Astrocyte (in vitro differentiated cells and primary cell): ENCODE results near the gene MTERF4. TPM values are rescaled to one million over a fixed set of nuclear protein-coding genes. Genes with fewer than 3 reads are reported as not detected.

Experiments
- DNase-seq: peaks from one replicate; pipeline ENCODE4 v3.0.0-alpha.2; 2010; ENCODE audit warnings: low read depth
- FAIRE-seq: peaks from 2 replicates; lab custom pipeline; 2011; peaks lifted over from hg19 to GRCh38; lab: Jason Lieb, UNC
- H2AFZ ChIP-seq: 2 replicates; pipeline ENCODE4 v1.6.0; 2012; ENCODE audit warnings: low read depth, low read length, inconsistent platforms
- H3K27ac ChIP-seq: 2 replicates; pipeline ENCODE4 v1.5.1; 2011; ENCODE audit warnings: low read depth, low read length, inconsistent platforms
- H3K27me3 ChIP-seq: 2 replicates; pipeline ENCODE4 v1.6.0; 2011; ENCODE audit warnings: low read length, inconsistent platforms; ENCODE audit not compliant: insufficient read depth
- H3K36me3 ChIP-seq: 2 replicates; pipeline ENCODE4 v1.5.1; 2011; ENCODE audit warnings: low read length, inconsistent platforms; ENCODE audit not compliant: insufficient read depth
- H3K4me1 ChIP-seq: 2 replicates; pipeline ENCODE4 v1.5.1; 2011; ENCODE audit warnings: low read length, inconsistent platforms; ENCODE audit not compliant: insufficient read depth
- H3K4me2 ChIP-seq: 2 replicates; pipeline ENCODE4 v1.6.0; 2012; ENCODE audit warnings: low read length, inconsistent platforms
- H3K4me3 ChIP-seq: 2 replicates; pipeline ENCODE4 v1.5.1; 2011; ENCODE audit warnings: low read depth, mild to moderate bottlenecking, low read length, inconsistent platforms; ENCODE audit not compliant: insufficient read depth
- H3K79me2 ChIP-seq: 2 replicates; pipeline ENCODE4 v1.6.0; 2012; ENCODE audit warnings: mild to moderate bottlenecking, low read length, inconsistent platforms; ENCODE audit not compliant: insufficient read depth
- H3K9ac ChIP-seq: 2 replicates; pipeline ENCODE4 v1.6.0; 2012; ENCODE audit warnings: mild to moderate bottlenecking, low read length, inconsistent platforms
- H3K9me3 ChIP-seq: 2 replicates; pipeline ENCODE4 v1.5.1; 2012; ENCODE audit warnings: low read depth, mild to moderate bottlenecking, low read length, inconsistent platforms; ENCODE audit not compliant: insufficient read depth
- H4K20me1 ChIP-seq: 2 replicates; pipeline ENCODE4 v1.6.0; 2012; ENCODE audit warnings: low read length, inconsistent platforms; ENCODE audit not compliant: insufficient read depth
- H3K27ac Mint-ChIP-seq: one replicate; pipeline ENCODE4 v1.8.0; 2021; ENCODE audit warnings: mild to moderate bottlenecking, mixed read lengths; ENCODE audit not compliant: unreplicated experiment
- H3K27me3 Mint-ChIP-seq: one replicate; pipeline ENCODE4 v1.8.0; 2021; ENCODE audit warnings: low read depth, mixed read lengths; ENCODE audit not compliant: unreplicated experiment
- H3K36me3 Mint-ChIP-seq: one replicate; pipeline ENCODE4 v1.8.0; 2021; ENCODE audit warnings: low read depth, mixed read lengths; ENCODE audit not compliant: unreplicated experiment
- H3K4me1 Mint-ChIP-seq: one replicate; pipeline ENCODE4 v1.8.0; 2021; ENCODE audit warnings: low read depth, mixed read lengths; ENCODE audit not compliant: unreplicated experiment
- H3K4me3 Mint-ChIP-seq: one replicate; pipeline ENCODE4 v1.8.0; 2021; ENCODE audit warnings: mild to moderate bottlenecking, moderate library complexity, mixed read lengths; ENCODE audit not compliant: unreplicated experiment
- H3K9me3 Mint-ChIP-seq: one replicate; pipeline ENCODE4 v1.8.0; 2021; ENCODE audit warnings: mild to moderate bottlenecking, mixed read lengths; ENCODE audit not compliant: unreplicated experiment
- EZH2 ChIP-seq: IDR thresholded peaks from 2 replicates; pipeline ENCODE4 v1.6.1; 2012; ENCODE audit warnings: mild to moderate bottlenecking, low read length, inconsistent platforms; ENCODE audit not compliant: insufficient read depth
- total RNA-seq: library from RNA; stranded (reverse); gene quantifications from 2 replicates; pipeline ENCODE4 v1.2.1, GENCODE V29; 2021
- TF ChIP-seq, protein P1 (sequence below): IDR thresholded peaks from 2 replicates; pipeline ENCODE4 v1.5.1; 2011; ENCODE audit warnings: low read depth, mild to moderate bottlenecking, inconsistent platforms, low read length, moderate library complexity; ENCODE audit not compliant: insufficient read depth

The MTERF4 gene
- total RNA-seq, 1 donor from 2014 or later: 26.3 TPM

DNA sequence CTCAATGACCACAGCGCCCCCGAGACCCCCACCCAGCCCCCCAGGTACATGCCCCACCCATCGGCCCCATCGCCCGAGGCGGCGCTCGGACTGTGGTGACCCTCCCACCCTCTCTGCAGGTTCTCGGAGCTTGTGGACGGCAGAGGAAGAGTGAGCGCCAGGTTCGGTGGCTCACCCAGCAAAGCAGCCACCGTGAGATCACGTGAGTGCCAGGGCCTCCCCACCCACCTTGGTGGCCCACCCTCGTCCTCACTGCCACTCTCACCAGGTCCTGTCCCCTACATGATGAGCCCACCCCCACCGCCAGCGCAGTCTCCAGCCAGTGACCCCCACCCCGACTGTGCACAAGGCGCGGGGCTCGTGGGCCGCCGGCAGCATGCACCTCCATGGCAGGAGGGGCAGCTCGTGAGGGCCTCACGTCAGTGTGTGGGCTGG lies 30.4 kb downstream of the MTERF4 start:
- Histone ChIP-seq H3K4me3 (no peak overlapping the region), H3K9me3 (no peaks in the 10 kb centered on the region), H3K27me3 (no peaks in the 10 kb centered on the region), H3K79me2 (no peaks in the 10 kb centered on the region), H3K4me1 (no peaks in the 10 kb centered on the region), H3K36me3 (no peaks in the 10 kb centered on the region), H3K4me2 (no peak overlapping the region), H4K20me1 (no peaks in the 10 kb centered on the region), H3K27ac (no peak overlapping the region), H3K9ac (no peak overlapping the region), H2AFZ (no peak overlapping the region)
- Mint-ChIP-seq H3K36me3 (no peaks in the 10 kb centered on the region), H3K27me3 (peaks cover 29% of the 10 kb centered on the region), H3K4me1 (no peaks in the 10 kb centered on the region), H3K4me3 (no peak overlapping the region), H3K27ac (no peak overlapping the region), H3K9me3 (no peaks in the 10 kb centered on the region)
- no peak for FAIRE-seq
- TF ChIP-seq, protein P1, sequence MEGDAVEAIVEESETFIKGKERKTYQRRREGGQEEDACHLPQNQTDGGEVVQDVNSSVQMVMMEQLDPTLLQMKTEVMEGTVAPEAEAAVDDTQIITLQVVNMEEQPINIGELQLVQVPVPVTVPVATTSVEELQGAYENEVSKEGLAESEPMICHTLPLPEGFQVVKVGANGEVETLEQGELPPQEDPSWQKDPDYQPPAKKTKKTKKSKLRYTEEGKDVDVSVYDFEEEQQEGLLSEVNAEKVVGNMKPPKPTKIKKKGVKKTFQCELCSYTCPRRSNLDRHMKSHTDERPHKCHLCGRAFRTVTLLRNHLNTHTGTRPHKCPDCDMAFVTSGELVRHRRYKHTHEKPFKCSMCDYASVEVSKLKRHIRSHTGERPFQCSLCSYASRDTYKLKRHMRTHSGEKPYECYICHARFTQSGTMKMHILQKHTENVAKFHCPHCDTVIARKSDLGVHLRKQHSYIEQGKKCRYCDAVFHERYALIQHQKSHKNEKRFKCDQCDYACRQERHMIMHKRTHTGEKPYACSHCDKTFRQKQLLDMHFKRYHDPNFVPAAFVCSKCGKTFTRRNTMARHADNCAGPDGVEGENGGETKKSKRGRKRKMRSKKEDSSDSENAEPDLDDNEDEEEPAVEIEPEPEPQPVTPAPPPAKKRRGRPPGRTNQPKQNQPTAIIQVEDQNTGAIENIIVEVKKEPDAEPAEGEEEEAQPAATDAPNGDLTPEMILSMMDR: no peak
- DNase-seq: no peak

DNA sequence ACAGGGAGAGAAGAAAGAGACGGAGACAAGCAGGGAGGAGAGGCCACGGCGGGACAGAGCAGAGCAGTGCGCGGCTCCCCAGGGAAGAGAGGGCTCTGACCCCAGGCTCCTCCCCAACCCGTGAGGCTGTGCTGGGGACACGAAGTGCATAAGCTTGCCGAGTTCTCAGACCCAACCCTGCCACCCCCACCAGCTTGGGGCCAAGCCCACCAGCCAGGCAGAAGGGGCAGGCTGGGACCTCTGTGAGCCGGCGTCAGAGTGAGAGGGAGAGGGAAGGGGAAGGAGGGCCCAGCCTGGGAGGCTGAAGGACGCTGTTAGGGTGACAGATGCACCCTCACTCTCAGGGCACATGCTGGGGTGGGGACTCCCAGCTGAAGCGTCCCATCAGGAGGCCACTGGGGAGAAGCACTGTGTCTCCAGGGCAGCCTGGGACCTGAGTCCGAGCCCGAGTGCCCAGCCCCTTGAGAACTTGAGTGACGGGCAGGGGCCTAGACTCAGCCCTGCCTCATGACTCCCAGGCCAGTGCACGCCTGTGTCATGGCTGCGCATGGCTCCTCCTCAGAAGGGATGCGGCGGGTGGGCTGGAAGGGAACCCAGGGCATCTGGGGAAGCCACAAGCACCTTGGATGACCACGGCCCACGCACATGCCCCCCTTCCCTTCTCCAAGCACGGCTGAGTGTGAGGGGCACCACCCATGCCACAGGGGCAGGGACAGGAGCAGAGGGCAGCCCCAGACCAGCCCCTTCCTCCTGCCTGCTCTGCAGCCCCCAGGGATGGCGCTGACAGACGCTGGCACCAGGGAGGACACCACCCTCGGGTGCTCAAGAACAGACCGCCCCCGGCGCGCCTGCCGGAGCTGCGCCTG lies 31.0 kb downstream of the MTERF4 start:
- Mint-ChIP-seq H3K9me3 (no peaks in the 10 kb centered on the region), H3K36me3 (no peaks in the 10 kb centered on the region), H3K27ac (no peak overlapping the region), H3K4me1 (no peaks in the 10 kb centered on the region), H3K27me3 (peaks cover 32% of the 10 kb centered on the region), H3K4me3 (no peak overlapping the region)
- Histone ChIP-seq H3K36me3 (no peaks in the 10 kb centered on the region), H3K27ac (no peak overlapping the region), H3K4me2 (no peak overlapping the region), H3K9ac (no peak overlapping the region), H4K20me1 (no peaks in the 10 kb centered on the region), H3K27me3 (no peaks in the 10 kb centered on the region), H3K79me2 (no peaks in the 10 kb centered on the region), H3K4me1 (no peaks in the 10 kb centered on the region), H3K4me3 (no peak overlapping the region), H3K9me3 (no peaks in the 10 kb centered on the region), H2AFZ (no peak overlapping the region)
- DNase-seq: no peak
- TF ChIP-seq EZH2: no peak
- TF ChIP-seq, protein P1: no peak
- no peak for FAIRE-seq

GRCh38 chr2:241070361-241070760 lies 31.7 kb downstream of the MTERF4 start:
- DNase-seq: no peak
- H3K9me3 Mint-ChIP-seq: no peaks in the 10 kb centered on the region
- no peaks in the 10 kb centered on the region for H3K9me3 ChIP-seq

More at GRCh38 chr2:241070361-241070760, 31.7 kb downstream of the MTERF4 start:
- Mint-ChIP-seq H3K36me3 (no peaks in the 10 kb centered on the region), H3K4me1 (no peaks in the 10 kb centered on the region), H3K4me3 (no peak overlapping the region), H3K27ac (no peak overlapping the region), H3K27me3 (peaks cover 37% of the 10 kb centered on the region)
- Histone ChIP-seq H3K9ac (no peak overlapping the region), H4K20me1 (no peaks in the 10 kb centered on the region), H3K4me3 (no peak overlapping the region), H3K79me2 (no peaks in the 10 kb centered on the region), H3K36me3 (no peaks in the 10 kb centered on the region), H2AFZ (no peak overlapping the region), H3K27ac (no peak overlapping the region), H3K27me3 (no peaks in the 10 kb centered on the region), H3K4me2 (no peak overlapping the region), H3K4me1 (no peaks in the 10 kb centered on the region)
- FAIRE-seq: no peak
- TF ChIP-seq, protein P1: no peak
- no peak for TF ChIP-seq EZH2
